ENCODE data around the gene MACIR. TPM values are rescaled to one million over a fixed set of nuclear protein-coding genes. Genes with fewer than 3 reads are reported as not detected.

MACIR gene
- total RNA-seq, 1 experiment from 2014 or later, result 23.4 TPM

- H3K27ac ChIP-seq (ENCODE audit: low read depth, low read length, poor library complexity, severe bottlenecking), result no peak overlapping the region
- POLR2A ChIA-PET (ENCODE audit: low non-redundant PET), result no interaction called here
- no peak for DNase-seq (ENCODE audit: low spot score)
- intact Hi-C loops (cut with micrococcal nuclease; ENCODE audit: unreplicated experiment), result no loop called here
- H3K9me3 ChIP-seq (ENCODE audit: low read depth, low read length, poor library complexity, severe bottlenecking), result no peaks in the 10 kb centered on the region
- CTCF ChIA-PET, result no interaction called here
- H3K4me1 ChIP-seq (ENCODE audit: insufficient read depth, low read length, poor library complexity, severe bottlenecking), result no peaks in the 10 kb centered on the region
- BruUV-seq (replicated peaks), result no TSS peak
- no peaks in the 10 kb centered on the region for H3K27me3 ChIP-seq (replicated peaks; ENCODE audit: insufficient read depth, low read depth, low read length, poor library complexity)
- no peak overlapping the region for H3K4me3 ChIP-seq (ENCODE audit: low read depth, low read length, poor library complexity, severe bottlenecking)
- no peak for TF ChIP-seq CTCF (conservative IDR thresholded peaks at IDR 0.05; ENCODE audit: low read depth, low read length)
- no peak for TF ChIP-seq EZH2 (IDR thresholded peaks at IDR 0.05; ENCODE audit: borderline replicate concordance, low read depth, low read length, poor library complexity, severe bottlenecking)
- no peaks in the 10 kb centered on the region for H3K36me3 ChIP-seq (ENCODE audit: insufficient read depth, low read length, poor library complexity, severe bottlenecking)
These were observed 24.2 kb upstream of the MACIR start for GRCh38 chr5:103234239-103234975.

GRCh38 chr5:103235891-103236290 is 22.7 kb upstream of the MACIR start:
- Histone ChIP-seq H3K9me3 (ENCODE audit: low read depth, low read length, poor library complexity, severe bottlenecking) (no peaks in the 10 kb centered on the region), H3K36me3 (ENCODE audit: insufficient read depth, low read length, poor library complexity, severe bottlenecking) (no peaks in the 10 kb centered on the region), H3K4me1 (ENCODE audit: insufficient read depth, low read length, poor library complexity, severe bottlenecking) (no peaks in the 10 kb centered on the region), H3K27me3 (replicated peaks; ENCODE audit: insufficient read depth, low read depth, low read length, poor library complexity) (no peaks in the 10 kb centered on the region), H3K4me3 (ENCODE audit: low read depth, low read length, poor library complexity, severe bottlenecking) (no peak overlapping the region), H3K27ac (ENCODE audit: low read depth, low read length, poor library complexity, severe bottlenecking) (no peak overlapping the region)
- TF ChIP-seq CTCF (conservative IDR thresholded peaks at IDR 0.05; ENCODE audit: low read depth, low read length), result no peak
- TF ChIP-seq EZH2 (IDR thresholded peaks at IDR 0.05; ENCODE audit: borderline replicate concordance, low read depth, low read length, poor library complexity, severe bottlenecking), result no peak
- ChIA-PET CTCF (no interaction called here), POLR2A (ENCODE audit: low non-redundant PET) (no interaction called here)
- no TSS peak for BruUV-seq (replicated peaks)
- intact Hi-C loops (cut with micrococcal nuclease; ENCODE audit: unreplicated experiment), result no loop called here
- no peak for DNase-seq (ENCODE audit: low spot score)

DNA sequence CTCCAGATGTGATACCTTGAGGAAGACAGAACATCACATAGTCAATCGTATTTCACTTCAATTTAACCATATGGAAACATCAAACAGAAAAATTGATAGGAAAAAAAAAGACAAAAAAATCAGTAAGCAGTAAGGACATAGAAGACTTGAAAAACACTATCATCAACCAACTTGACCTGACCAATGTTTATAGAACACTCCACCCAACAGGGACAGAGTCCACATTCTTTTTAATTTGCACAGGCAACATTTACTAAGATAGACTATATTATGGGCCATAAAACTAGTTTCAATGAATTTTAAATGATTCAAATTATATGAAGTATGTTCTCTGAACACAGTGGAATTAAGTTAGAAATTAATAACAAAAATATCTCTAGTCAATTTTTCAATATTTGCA is 20.8 kb upstream of the MACIR start:
- no TSS peak for BruUV-seq (replicated peaks)
- intact Hi-C loops (cut with micrococcal nuclease; ENCODE audit: unreplicated experiment), result no loop called here
- ChIA-PET POLR2A (ENCODE audit: low non-redundant PET) (no interaction called here), CTCF (no interaction called here)
- Histone ChIP-seq H3K4me3 (ENCODE audit: low read depth, low read length, poor library complexity, severe bottlenecking) (no peak overlapping the region), H3K36me3 (ENCODE audit: insufficient read depth, low read length, poor library complexity, severe bottlenecking) (no peaks in the 10 kb centered on the region), H3K27me3 (replicated peaks; ENCODE audit: insufficient read depth, low read depth, low read length, poor library complexity) (no peaks in the 10 kb centered on the region), H3K4me1 (ENCODE audit: insufficient read depth, low read length, poor library complexity, severe bottlenecking) (no peaks in the 10 kb centered on the region), H3K27ac (ENCODE audit: low read depth, low read length, poor library complexity, severe bottlenecking) (no peak overlapping the region), H3K9me3 (ENCODE audit: low read depth, low read length, poor library complexity, severe bottlenecking) (no peaks in the 10 kb centered on the region)
- DNase-seq (ENCODE audit: low spot score), result no peak
- TF ChIP-seq EZH2 (IDR thresholded peaks at IDR 0.05; ENCODE audit: borderline replicate concordance, low read depth, low read length, poor library complexity, severe bottlenecking) (no peak), CTCF (conservative IDR thresholded peaks at IDR 0.05; ENCODE audit: low read depth, low read length) (no peak)

All from A673 (cell line).